ENCODE measurements around the gene LRRTM4. TPM values are rescaled to one million over a fixed set of nuclear protein-coding genes. Genes with fewer than 3 reads are reported as not detected.

The LRRTM4 gene
- total and polyA plus RNA-seq, 2 experiments from 2014 or later = 0.44 to 6.5 TPM

GRCh38 chr2:77121518-77121917 is 400.7 kb downstream of the LRRTM4 start:
- WGBS (ENCODE audit: low lambda C conversion rate, missing lambda C conversion rate) = 93% methylated on average over 3 of the region's 3 CpGs
- Histone ChIP-seq H2AFZ (no peak overlapping the region), H3K27me3 (no peaks in the 10 kb centered on the region), H3K4me1 (ENCODE audit: insufficient read depth) (no peaks in the 10 kb centered on the region), H3K36me3 (replicated peaks; ENCODE audit: insufficient read depth, low read depth) (no peaks in the 10 kb centered on the region), H3K9me2 (replicated peaks; ENCODE audit: insufficient read depth) (no peaks in the 10 kb centered on the region), H3K79me2 (no peaks in the 10 kb centered on the region), H4K20me1 (ENCODE audit: insufficient read depth, poor library complexity, severe bottlenecking) (no peaks in the 10 kb centered on the region), H3K27ac (no peak overlapping the region), H3K9me3 (ENCODE audit: low read depth) (no peaks in the 10 kb centered on the region), H3K4me2 (no peak overlapping the region), H3K4me3 (no peak overlapping the region)
- DNase-seq (ENCODE audit: low spot score) = no peak
- TF ChIP-seq CTCF (IDR thresholded peaks at IDR 0.05; ENCODE audit: poor library complexity) = no peak
- no peak for TF ChIP-seq EZH2phosphoT487 (IDR thresholded peaks at IDR 0.05; ENCODE audit: low read depth, severe bottlenecking, unreplicated experiment)
- no peak for TF ChIP-seq EZH2 (IDR thresholded peaks at IDR 0.05; ENCODE audit: borderline replicate concordance)

- 88% methylated on average over 1 of the region's 1 CpG for WGBS (ENCODE audit: low lambda C conversion rate, missing lambda C conversion rate)
- Histone ChIP-seq H3K9me3 (ENCODE audit: low read depth) (no peaks in the 10 kb centered on the region), H3K4me1 (ENCODE audit: insufficient read depth) (no peaks in the 10 kb centered on the region), H3K36me3 (replicated peaks; ENCODE audit: insufficient read depth, low read depth) (no peaks in the 10 kb centered on the region), H3K27ac (no peak overlapping the region), H3K4me3 (no peak overlapping the region), H3K9me2 (replicated peaks; ENCODE audit: insufficient read depth) (no peaks in the 10 kb centered on the region), H3K4me2 (no peak overlapping the region), H2AFZ (no peak overlapping the region), H3K79me2 (no peaks in the 10 kb centered on the region), H4K20me1 (ENCODE audit: insufficient read depth, poor library complexity, severe bottlenecking) (no peaks in the 10 kb centered on the region), H3K27me3 (no peaks in the 10 kb centered on the region)
- TF ChIP-seq EZH2 (IDR thresholded peaks at IDR 0.05; ENCODE audit: borderline replicate concordance) (no peak), CTCF (IDR thresholded peaks at IDR 0.05; ENCODE audit: poor library complexity) (no peak), EZH2phosphoT487 (IDR thresholded peaks at IDR 0.05; ENCODE audit: low read depth, severe bottlenecking, unreplicated experiment) (no peak)
- DNase-seq (ENCODE audit: low spot score) = no peak
Measured at GRCh38 chr2:77119333-77119732, 402.8 kb downstream of the LRRTM4 start.

- H3K9me3 ChIP-seq (ENCODE audit: low read depth) = no peaks in the 10 kb centered on the region
- no peak overlapping the region for H3K27ac ChIP-seq
- H3K4me2 ChIP-seq = no peak overlapping the region
- H2AFZ ChIP-seq = no peak overlapping the region
- TF ChIP-seq EZH2 (IDR thresholded peaks at IDR 0.05; ENCODE audit: borderline replicate concordance) (no peak), CTCF (IDR thresholded peaks at IDR 0.05; ENCODE audit: poor library complexity) (no peak), EZH2phosphoT487 (IDR thresholded peaks at IDR 0.05; ENCODE audit: low read depth, severe bottlenecking, unreplicated experiment) (no peak)
- WGBS (ENCODE audit: low lambda C conversion rate, missing lambda C conversion rate) = 94% methylated on average over 1 of the region's 1 CpG
- H3K79me2 ChIP-seq = no peaks in the 10 kb centered on the region
- no peak for DNase-seq (ENCODE audit: low spot score)
- no peaks in the 10 kb centered on the region for H3K4me1 ChIP-seq (ENCODE audit: insufficient read depth)
- H4K20me1 ChIP-seq (ENCODE audit: insufficient read depth, poor library complexity, severe bottlenecking) = no peaks in the 10 kb centered on the region
- no peaks in the 10 kb centered on the region for H3K9me2 ChIP-seq (replicated peaks; ENCODE audit: insufficient read depth)
- no peaks in the 10 kb centered on the region for H3K27me3 ChIP-seq
- H3K36me3 ChIP-seq (replicated peaks; ENCODE audit: insufficient read depth, low read depth) = no peaks in the 10 kb centered on the region
- H3K4me3 ChIP-seq = no peak overlapping the region
Measured at GRCh38 chr2:77108915-77109314, 413.3 kb downstream of the LRRTM4 start.

GRCh38 chr2:77105008-77105407 is 417.2 kb downstream of the LRRTM4 start:
- Histone ChIP-seq H4K20me1 (ENCODE audit: insufficient read depth, poor library complexity, severe bottlenecking) (no peaks in the 10 kb centered on the region), H3K4me2 (no peak overlapping the region), H3K4me1 (ENCODE audit: insufficient read depth) (no peaks in the 10 kb centered on the region), H3K27me3 (no peaks in the 10 kb centered on the region), H2AFZ (no peak overlapping the region), H3K27ac (no peak overlapping the region), H3K9me2 (replicated peaks; ENCODE audit: insufficient read depth) (no peaks in the 10 kb centered on the region), H3K4me3 (no peak overlapping the region), H3K9me3 (ENCODE audit: low read depth) (no peaks in the 10 kb centered on the region), H3K36me3 (replicated peaks; ENCODE audit: insufficient read depth, low read depth) (no peaks in the 10 kb centered on the region), H3K79me2 (no peaks in the 10 kb centered on the region)
- TF ChIP-seq EZH2phosphoT487 (IDR thresholded peaks at IDR 0.05; ENCODE audit: low read depth, severe bottlenecking, unreplicated experiment) = no peak
- no peak for TF ChIP-seq EZH2 (IDR thresholded peaks at IDR 0.05; ENCODE audit: borderline replicate concordance)
- TF ChIP-seq CTCF (IDR thresholded peaks at IDR 0.05; ENCODE audit: poor library complexity) = no peak
- 67% methylated on average over 3 of the region's 3 CpGs for WGBS (ENCODE audit: low lambda C conversion rate, missing lambda C conversion rate)
- DNase-seq (ENCODE audit: low spot score) = no peak

Measured in hepatocyte (in vitro differentiated cells).